ENCODE data around the gene SRMS. TPM values are rescaled to one million over a fixed set of nuclear protein-coding genes. Genes with fewer than 3 reads are reported as not detected.
A peak's percentile ranks its signal among the peaks of the same experiment; 100 is the strongest.

SRMS gene
- total and polyA plus RNA-seq, 2 of the 13 experiments (the other 11 are each of a cell fraction or from before 2014, with no cell fraction given): not detected

- H3K36me3 ChIP-seq (replicated peaks in 1 of 2; ENCODE audit: control insufficient read depth in 1 of 2, insufficient read depth in 2 of 2, low read length in 2 of 2): no peaks in the 10 kb centered on the region
- H3K4me2 ChIP-seq (ENCODE audit: low read depth, low read length): no peak overlapping the region
- CTCF ChIA-PET (ENCODE audit: low intra/inter-chr PET ratio, low total read pairs): no interaction called here
- intact Hi-C loops (cut with micrococcal nuclease; ENCODE audit: unreplicated experiment): no loop called here
- H3K9me3 ChIP-seq (ENCODE audit: low read length): no peaks in the 10 kb centered on the region
- TF ChIP-seq ZFP41 (CRISPR knock-in tag; IDR thresholded peaks at IDR 0.05; ENCODE audit: borderline replicate concordance): no peak
- 0 out of 2 replicates have a peak, but pooled peaks have one; percentile 7 for TF ChIP-seq GABPB1 (CRISPR knock-in tag; IDR thresholded peaks at IDR 0.05)
- no peak for ATAC-seq
- no peak overlapping the region for H3K4me3 ChIP-seq (replicated peaks in 1 of 3; ENCODE audit: insufficient read depth in 1 of 3, low read depth in 2 of 3, low read length in 3 of 3)
- H3K9ac ChIP-seq (ENCODE audit: insufficient read depth, low read depth, low read length): no peak overlapping the region
- no peak overlapping the region for H2AFZ ChIP-seq (ENCODE audit: low read length)
- H3K4me1 ChIP-seq (ENCODE audit: insufficient read depth, low read length): peaks cover 38% of the 10 kb centered on the region
- no TSS peak for BruUV-seq (replicated peaks)
- no peaks in the 10 kb centered on the region for H3K79me2 ChIP-seq (ENCODE audit: insufficient read depth, low read length)
- POLR2A ChIA-PET: interaction anchor here (1.2 kb wide), 1 partner anchor 22 kb away, joined by 5 read pairs; the partner anchor contains the start of gene PPDPF
- H3K27me3 ChIP-seq (ENCODE audit: control insufficient read depth in 1 of 2, insufficient read depth in 2 of 2, low read length in 2 of 2): peaks cover 46 to 87% of the 10 kb centered on the region in 2 experiments
- no peak for FAIRE-seq
- in situ Hi-C loops (cut with HindIII; ENCODE audit: extremely low pct_ligation_motif_present, low pct_unique_long_range_greater_than_20kb): no loop called here
- DNase-seq (ENCODE audit: low spot score): no peak
- no peaks in the 10 kb centered on the region; the same call in 1 of the 2 replicates for H4K20me1 ChIP-seq (ENCODE audit: insufficient read depth, low read length)
- no peak overlapping the region for H3K27ac ChIP-seq (ENCODE audit: extremely low read length, insufficient read depth, low read length)
- WGBS (ENCODE audit: low lambda C conversion rate): 39% methylated on average over 8 of the region's 10 CpGs
Observed at GRCh38 chr20:63542696-63543095, 4.9 kb downstream of the SRMS start.

- DNase-seq (ENCODE audit: low spot score) (no peak), ATAC-seq (no peak), FAIRE-seq (no peak)
- POLR2A ChIA-PET: interaction anchor here (0.6 kb wide), 1 partner anchor 545 kb away, joined by 3 read pairs; no protein-coding TSS in a partner anchor
- no peaks in the 10 kb centered on the region for H3K9me3 ChIP-seq (ENCODE audit: low read length)
- H2AFZ ChIP-seq (ENCODE audit: low read length): no peak overlapping the region
- H3K27me3 ChIP-seq (ENCODE audit: control insufficient read depth in 1 of 2, insufficient read depth in 2 of 2, low read length in 2 of 2): peaks cover 49 to 82% of the 10 kb centered on the region in 2 experiments
- WGBS (ENCODE audit: low lambda C conversion rate): 53% methylated on average over 29 of the region's 36 CpGs
- BruUV-seq (replicated peaks): no TSS peak
- H3K4me2 ChIP-seq (ENCODE audit: low read depth, low read length): no peak overlapping the region
- no peaks in the 10 kb centered on the region for H3K79me2 ChIP-seq (ENCODE audit: insufficient read depth, low read length)
- in situ Hi-C loops (cut with HindIII; ENCODE audit: extremely low pct_ligation_motif_present, low pct_unique_long_range_greater_than_20kb) (no loop called here), intact Hi-C loops (cut with micrococcal nuclease; ENCODE audit: unreplicated experiment) (no loop called here)
- no peaks in the 10 kb centered on the region; the same call in 1 of the 2 replicates for H4K20me1 ChIP-seq (ENCODE audit: insufficient read depth, low read length)
- CTCF ChIA-PET (ENCODE audit: low intra/inter-chr PET ratio, low total read pairs): no interaction called here
- H3K36me3 ChIP-seq (replicated peaks in 1 of 2; ENCODE audit: control insufficient read depth in 1 of 2, insufficient read depth in 2 of 2, low read length in 2 of 2): no peaks in the 10 kb centered on the region
- H3K4me1 ChIP-seq (ENCODE audit: insufficient read depth, low read length): peaks cover 44% of the 10 kb centered on the region
- H3K9ac ChIP-seq (ENCODE audit: insufficient read depth, low read depth, low read length): no peak overlapping the region
- TF ChIP-seq RNF2 (conservative IDR thresholded peaks at IDR 0.05; ENCODE audit: low read depth) (no peak), HMG20A (CRISPR knock-in tag; IDR thresholded peaks at IDR 0.05; ENCODE audit: borderline replicate concordance) (no peak), ZHX1 (CRISPR knock-in tag; IDR thresholded peaks at IDR 0.05; ENCODE audit: low read depth) (no peak), ZNF580 (CRISPR knock-in tag; IDR thresholded peaks at IDR 0.05; ENCODE audit: borderline replicate concordance, low read depth) (no peak), MTA3 (CRISPR knock-in tag; IDR thresholded peaks at IDR 0.05) (no peak), ZBTB44 (CRISPR knock-in tag; IDR thresholded peaks at IDR 0.05) (no peak), ZNF367 (CRISPR knock-in tag; IDR thresholded peaks at IDR 0.05; ENCODE audit: borderline replicate concordance) (no peak), ZNF33A (CRISPR knock-in tag; IDR thresholded peaks at IDR 0.05; ENCODE audit: borderline replicate concordance) (no peak), SMAD9 (CRISPR knock-in tag; IDR thresholded peaks at IDR 0.05) (no peak)
- H3K27ac ChIP-seq (ENCODE audit: extremely low read length, insufficient read depth, low read length): no peak overlapping the region
- H3K4me3 ChIP-seq (replicated peaks in 1 of 3; ENCODE audit: insufficient read depth in 1 of 3, low read depth in 2 of 3, low read length in 3 of 3): no peak overlapping the region
Observed at GRCh38 chr20:63542031-63542559, 5.5 kb downstream of the SRMS start.
